Mucosa of stomach (tissue), 1 donor: Measurements from ENCODE around the gene SEMA7A.
A peak's percentile ranks its signal among the peaks of the same experiment; 100 is the strongest.
"Not testable (repeated sequence)": the region's sequence is repeated elsewhere in the genome, so short reads cannot be mapped to it uniquely, and the experiment has no call there.

Experiments
- H3K27me3 ChIP-seq: one replicate; pipeline ENCODE4 v1.7.0; 2013; ENCODE audit warnings: mild to moderate bottlenecking, low read length; ENCODE audit not compliant: control insufficient read depth, insufficient read depth
- H3K36me3 ChIP-seq: one replicate; pipeline ENCODE4 v1.7.0; 2013; ENCODE audit warnings: low read length; ENCODE audit not compliant: control insufficient read depth, insufficient read depth
- H3K4me1 ChIP-seq: one replicate; pipeline ENCODE4 v1.7.0; 2013; ENCODE audit warnings: mild to moderate bottlenecking, low read length; ENCODE audit not compliant: control insufficient read depth, insufficient read depth
- H3K4me3 ChIP-seq: one replicate; pipeline ENCODE4 v1.7.0; 2013; ENCODE audit warnings: low read length
- H3K9ac ChIP-seq: one replicate; pipeline ENCODE4 v1.7.0; 2013; ENCODE audit warnings: mild to moderate bottlenecking, low read length, moderate library complexity
- H3K9me3 ChIP-seq: one replicate; pipeline ENCODE4 v1.7.0; 2013; ENCODE audit warnings: mild to moderate bottlenecking, low read length, moderate library complexity; ENCODE audit not compliant: control insufficient read depth
- donor health status: Pancreatic carcinoma.

SEMA7A gene

GRCh38 chr15:74460871-74461846, 27.4 kb upstream of the SEMA7A start, which contains the start of gene UBL7:
Gene UBL7, minus strand, starts transcription at chr15:74461160. Its CDS starts 2,293 bp downstream, at chr15:74458867.
- Histone ChIP-seq H3K27me3 (no peaks in the 10 kb centered on the region), H3K36me3 (no peaks in the 10 kb centered on the region), H3K9ac (peak within 1 kb of the TSS; percentile 84), H3K4me1 (peaks cover 5% of the 10 kb centered on the region), H3K4me3 (peak within 1 kb of the TSS; percentile 89), H3K9me3 (no peaks in the 10 kb centered on the region)

- Histone ChIP-seq H3K9me3 (no peaks in the 10 kb centered on the region), H3K4me3 (peak overlapping the region; percentile 89), H3K4me1 (peaks cover 5% of the 10 kb centered on the region), H3K9ac (peak overlapping the region; percentile 84), H3K36me3 (no peaks in the 10 kb centered on the region), H3K27me3 (no peaks in the 10 kb centered on the region)
Measured at GRCh38 chr15:74460298-74460697, 26.5 kb upstream of the SEMA7A start.

GRCh38 chr15:74459798-74460197, 26.0 kb upstream of the SEMA7A start:
- H3K4me3 ChIP-seq, H3K27me3 ChIP-seq: not testable (repeated sequence)

GRCh38 chr15:74458473-74458872, 24.7 kb upstream of the SEMA7A start:
- Histone ChIP-seq H3K4me1 (peaks cover 5% of the 10 kb centered on the region), H3K9me3 (no peaks in the 10 kb centered on the region), H3K27me3 (no peaks in the 10 kb centered on the region), H3K4me3 (no peak overlapping the region), H3K36me3 (no peaks in the 10 kb centered on the region), H3K9ac (no peak overlapping the region)

More at GRCh38 chr15:74459798-74460197, 26.0 kb upstream of the SEMA7A start:
- not testable (repeated sequence) for H3K9ac ChIP-seq, H3K9me3 ChIP-seq, H3K36me3 ChIP-seq, H3K4me1 ChIP-seq

GRCh38 chr15:74457036-74457435, 23.3 kb upstream of the SEMA7A start:
- not testable (repeated sequence) for H3K4me1 ChIP-seq, H3K9ac ChIP-seq, H3K36me3 ChIP-seq, H3K27me3 ChIP-seq, H3K4me3 ChIP-seq, H3K9me3 ChIP-seq

GRCh38 chr15:74454764-74455500, 21.2 kb upstream of the SEMA7A start:
- H3K27me3 ChIP-seq, result no peaks in the 10 kb centered on the region
- no peak overlapping the region for H3K4me3 ChIP-seq
- no peak overlapping the region for H3K9ac ChIP-seq
- H3K9me3 ChIP-seq, result no peaks in the 10 kb centered on the region
- H3K36me3 ChIP-seq, result peaks cover 11% of the 10 kb centered on the region
- no peaks in the 10 kb centered on the region for H3K4me1 ChIP-seq

- H3K9me3 ChIP-seq, result no peaks in the 10 kb centered on the region
- peaks cover 15% of the 10 kb centered on the region for H3K36me3 ChIP-seq
- no peaks in the 10 kb centered on the region for H3K4me1 ChIP-seq
- H3K9ac ChIP-seq, result no peak overlapping the region
- H3K27me3 ChIP-seq, result no peaks in the 10 kb centered on the region
- H3K4me3 ChIP-seq, result no peak overlapping the region
Measured at GRCh38 chr15:74453925-74454763, 20.4 kb upstream of the SEMA7A start.

- Histone ChIP-seq H3K4me1 (no peaks in the 10 kb centered on the region), H3K4me3 (no peak overlapping the region), H3K9ac (no peak overlapping the region), H3K36me3 (peaks cover 19% of the 10 kb centered on the region), H3K9me3 (no peaks in the 10 kb centered on the region), H3K27me3 (no peaks in the 10 kb centered on the region)
Measured at GRCh38 chr15:74451861-74452835, 18.4 kb upstream of the SEMA7A start.

- Histone ChIP-seq H3K9me3 (no peaks in the 10 kb centered on the region), H3K27me3 (no peaks in the 10 kb centered on the region), H3K9ac (no peak overlapping the region), H3K4me1 (no peaks in the 10 kb centered on the region), H3K36me3 (peaks cover 19% of the 10 kb centered on the region), H3K4me3 (no peak overlapping the region)
Measured at GRCh38 chr15:74451322-74451721, 17.6 kb upstream of the SEMA7A start.

- no peak overlapping the region for H3K9ac ChIP-seq
Measured at GRCh38 chr15:74449643-74450205, 16.0 kb upstream of the SEMA7A start.

More at GRCh38 chr15:74449643-74450205, 16.0 kb upstream of the SEMA7A start:
- Histone ChIP-seq H3K27me3 (no peaks in the 10 kb centered on the region), H3K36me3 (peaks cover 19% of the 10 kb centered on the region), H3K4me1 (no peaks in the 10 kb centered on the region), H3K4me3 (no peak overlapping the region), H3K9me3 (no peaks in the 10 kb centered on the region)
